HCT116 (cell line): ENCODE measurements around the gene SMG6. TPM values are rescaled to one million over a fixed set of nuclear protein-coding genes. Genes with fewer than 3 reads are reported as not detected.

Experiments used
- ATAC-seq: fragments of 200-7000 bp; cut with Tn5 transposase; 2 replicates; pipeline ENCODE4 v1.9.1; 2020; ENCODE audit warnings: mild to moderate bottlenecking, moderate library complexity
- BruUV-seq: library from RNA; stranded (reverse); fragments of 400-500 nt; replicated peaks from 2 replicates; lab custom pipeline; 2021; lab: Mats Ljungman, UMichigan
- CTCF ChIA-PET: fragments of 300-600 bp; sonication (Branson Sonifier 250); formaldehyde crosslinking; loops from one replicate; lab custom pipeline; 2021; ENCODE audit warnings: antibody characterized with exemption; lab: Charles Lee
- POLR2A ChIA-PET: fragments of 300-600, 350-600 bp; sonication (Branson Sonifier 250); formaldehyde crosslinking; loops from one replicate; lab custom pipeline; 2021; ENCODE audit warnings: antibody characterized with exemption; lab: Charles Lee
- RAD21 ChIA-PET, 2 experiments: fragments of 300-600 bp; sonication (Branson Sonifier 250); formaldehyde crosslinking; loops; one replicate each; lab custom pipeline; 2023; ENCODE audit warnings: low total read pairs in 2 of 2; ENCODE audit not compliant: uncharacterized antibody in 2 of 2, unreplicated experiment in 2 of 2, low non-redundant PET in 1 of 2; lab: Charles Lee
- DNase-seq: peaks from one replicate; pipeline ENCODE4 v3.0.0-alpha.2; 2010; ENCODE audit warnings: low read depth, low spot score
- H2AFZ ChIP-seq: fragments of 200-600 bp; shearing (Covaris generic), sonication (generic); 2 replicates; pipeline ENCODE4 v1.6.1; 2017; ENCODE audit warnings: low read depth, mixed run types, mixed read lengths, antibody characterized with exemption, low read length; ENCODE audit not compliant: poor library complexity, severe bottlenecking
- H3K27ac ChIP-seq: 2 replicates; pipeline ENCODE4 v1.5.1; 2012; ENCODE audit warnings: low read depth, low read length
- H3K27me3 ChIP-seq: fragments of 200-600 bp; sonication (generic); 2 replicates; pipeline ENCODE4 v1.6.1; 2016; ENCODE audit warnings: mixed run types, low read length, mixed read lengths; ENCODE audit not compliant: insufficient read depth
- H3K36me3 ChIP-seq, 2 experiments: fragments of 200-500 bp in 1 of 2; fragments of 200-600 bp in 1 of 2; sonication (Bioruptor generic) in 1 of 2; sonication (generic) in 1 of 2; 2 replicates each; pipeline versions ENCODE4 v1.5.1 to v1.6.1; 2014 to 2016; ENCODE audit warnings: low read length in 2 of 2, inconsistent platforms in 1 of 2, mixed read lengths in 1 of 2, mixed run types in 1 of 2; ENCODE audit not compliant: insufficient read depth in 2 of 2, control insufficient read depth in 1 of 2
- H3K4me1 ChIP-seq, 2 experiments: fragments of 200-600 bp in 1 of 2; sonication (generic) in 1 of 2; 2 replicates each; pipeline versions ENCODE4 v1.5.1 to v1.6.1; 2012 to 2017; ENCODE audit warnings: low read length in 2 of 2, inconsistent platforms in 1 of 2, mild to moderate bottlenecking in 1 of 2, mixed read lengths in 1 of 2, mixed run types in 1 of 2, moderate library complexity in 1 of 2; ENCODE audit not compliant: insufficient read depth in 2 of 2, control insufficient read depth in 1 of 2
- H3K4me2 ChIP-seq: fragments of 200-600 bp; sonication (generic); 2 replicates; pipeline ENCODE4 v1.6.1; 2017; ENCODE audit warnings: mixed run types, low read length, mixed read lengths
- H3K4me3 ChIP-seq, 2 experiments: fragments of 200-600 bp in 1 of 2; sonication (generic) in 1 of 2; replicated peaks in 1 of 2; 2 replicates each; pipeline ENCODE4 v1.5.1; 2011 to 2016; ENCODE audit warnings: low read length in 2 of 2, control low read depth in 1 of 2, low read depth in 1 of 2, mild to moderate bottlenecking in 1 of 2, mixed read lengths in 1 of 2, mixed run types in 1 of 2
- H3K79me2 ChIP-seq: fragments of 200-600 bp; sonication (generic); 2 replicates; pipeline ENCODE4 v1.6.1; 2017; ENCODE audit warnings: mild to moderate bottlenecking, mixed run types, low read length, moderate library complexity, mixed read lengths; ENCODE audit not compliant: insufficient read depth
- H3K9ac ChIP-seq: fragments of 200-600 bp; sonication (generic); 2 replicates; pipeline ENCODE4 v1.6.1; 2016; ENCODE audit warnings: low read length, mixed read lengths
- H3K9me2 ChIP-seq: fragments of 200-600 bp; sonication (generic), shearing (Covaris generic); 2 replicates; pipeline ENCODE4 v1.6.1; 2017; ENCODE audit warnings: mixed run types, mild to moderate bottlenecking, moderate library complexity; ENCODE audit not compliant: insufficient read depth
- H3K9me3 ChIP-seq, 2 experiments: fragments of 200-500 bp in 1 of 2; fragments of 200-600 bp in 1 of 2; sonication (Bioruptor generic) in 1 of 2; sonication (generic) in 1 of 2; 2 replicates each; pipeline ENCODE4 v1.6.1; 2014 to 2017; ENCODE audit warnings: low read length in 2 of 2, mixed read lengths in 2 of 2, inconsistent platforms in 1 of 2, low read depth in 1 of 2, mild to moderate bottlenecking in 1 of 2, mixed run types in 1 of 2, moderate library complexity in 1 of 2; ENCODE audit not compliant: control insufficient read depth in 1 of 2, insufficient read depth in 1 of 2
- H4K20me1 ChIP-seq: fragments of 200-600 bp; sonication (generic), shearing (Covaris generic); 2 replicates; pipeline ENCODE4 v1.6.1; 2017; ENCODE audit warnings: mixed run types, mild to moderate bottlenecking, moderate library complexity; ENCODE audit not compliant: insufficient read depth
- CEBPB ChIP-seq: IDR thresholded peaks from 2 replicates; pipeline ENCODE4 v1.6.1; 2012; ENCODE audit warnings: low read depth
- EGR1 ChIP-seq: IDR thresholded peaks from 2 replicates; pipeline ENCODE4 v1.6.1; 2012; ENCODE audit warnings: low read depth
- ELF1 ChIP-seq: IDR thresholded peaks from 2 replicates; pipeline ENCODE4 v1.6.1; 2012; ENCODE audit warnings: low read depth, borderline replicate concordance
- EZH2 ChIP-seq: fragments of 200-600 bp; sonication (generic); IDR thresholded peaks from 2 replicates; pipeline ENCODE4 v1.6.1; 2017; ENCODE audit warnings: antibody characterized with exemption, mixed run types
- EZH2phosphoT487 ChIP-seq: fragments of 200-600 bp; IDR thresholded peaks from 2 replicates; pipeline ENCODE4 v1.6.1; 2018; ENCODE audit warnings: antibody characterized with exemption, borderline replicate concordance
- POLR2A ChIP-seq: IDR thresholded peaks from 2 replicates; pipeline ENCODE4 v1.7.0; 2011; ENCODE audit warnings: borderline replicate concordance; ENCODE audit not compliant: insufficient read depth, insufficient read length; ENCODE audit errors: extremely low read depth
- POLR2AphosphoS5 ChIP-seq: IDR thresholded peaks from 2 replicates; pipeline ENCODE4 v1.6.1; 2011; ENCODE audit warnings: mild to moderate bottlenecking, low read depth, low read length, moderate library complexity
- SIN3A ChIP-seq: IDR thresholded peaks from 2 replicates; pipeline ENCODE4 v1.6.1; 2012; ENCODE audit warnings: low read depth
- SP1 ChIP-seq: IDR thresholded peaks from 2 replicates; pipeline ENCODE4 v1.6.1; 2012; ENCODE audit warnings: low read depth
- SRF ChIP-seq: IDR thresholded peaks from 2 replicates; pipeline ENCODE4 v1.6.1; 2012; ENCODE audit warnings: low read depth
- TCF7L2 ChIP-seq: IDR thresholded peaks from 2 replicates; pipeline ENCODE4 v1.7.0; 2011; ENCODE audit warnings: borderline replicate concordance, inconsistent platforms; ENCODE audit not compliant: insufficient read depth, insufficient read length; ENCODE audit errors: extremely low read depth
- YY1 ChIP-seq: IDR thresholded peaks from 2 replicates; pipeline ENCODE4 v1.6.1; 2011; ENCODE audit warnings: low read length, low read depth, moderate library complexity, mild to moderate bottlenecking; ENCODE audit not compliant: insufficient replicate concordance; ENCODE audit errors: extremely low read depth
- ZFX ChIP-seq: fragments of 450-650 bp; IDR thresholded peaks from 2 replicates; pipeline ENCODE4 v1.6.1; 2017
- intact Hi-C: fragments of 100-400 bp; cut with micrococcal nuclease; formaldehyde crosslinking; loops from 2 replicates; pipeline ENCODE4 v1.10.0; 2022
- total RNA-seq: library from RNA; stranded (reverse); gene quantifications from one replicate; pipeline ENCODE4 v1.2.1, GENCODE V29; 2021; ENCODE audit not compliant: unreplicated experiment
- TF ChIP-seq, protein P1 (sequence below): IDR thresholded peaks from 2 replicates; pipeline ENCODE4 v1.6.1; 2012
- TF ChIP-seq, protein P2 (sequence below): IDR thresholded peaks from 2 replicates; pipeline ENCODE4 v1.6.1; 2012; ENCODE audit warnings: low read depth
- TF ChIP-seq, protein P3 (sequence below): IDR thresholded peaks from 2 replicates; pipeline ENCODE4 v1.6.1; 2011; ENCODE audit warnings: mild to moderate bottlenecking, low read length, moderate library complexity; ENCODE audit not compliant: insufficient replicate concordance; ENCODE audit errors: extremely low read depth
- TF ChIP-seq, protein P4 (sequence below), 3 experiments: fragments of 200-600 bp in 1 of 3; sonication (generic) in 1 of 3; IDR thresholded peaks in 2 of 3; conservative IDR thresholded peaks in 1 of 3; 2 replicates each; pipeline ENCODE4 v1.5.1; 2012 to 2017; ENCODE audit warnings: low read depth in 2 of 3, low read length in 2 of 3, antibody characterized with exemption in 1 of 3, borderline replicate concordance in 1 of 3, control low read depth in 1 of 3, mild to moderate bottlenecking in 1 of 3, mixed read lengths in 1 of 3, mixed run types in 1 of 3, moderate library complexity in 1 of 3; ENCODE audit not compliant: insufficient read depth in 1 of 3

SMG6 gene
- total RNA-seq, 1 experiment from 2014 or later = 23.1 TPM

DNA sequence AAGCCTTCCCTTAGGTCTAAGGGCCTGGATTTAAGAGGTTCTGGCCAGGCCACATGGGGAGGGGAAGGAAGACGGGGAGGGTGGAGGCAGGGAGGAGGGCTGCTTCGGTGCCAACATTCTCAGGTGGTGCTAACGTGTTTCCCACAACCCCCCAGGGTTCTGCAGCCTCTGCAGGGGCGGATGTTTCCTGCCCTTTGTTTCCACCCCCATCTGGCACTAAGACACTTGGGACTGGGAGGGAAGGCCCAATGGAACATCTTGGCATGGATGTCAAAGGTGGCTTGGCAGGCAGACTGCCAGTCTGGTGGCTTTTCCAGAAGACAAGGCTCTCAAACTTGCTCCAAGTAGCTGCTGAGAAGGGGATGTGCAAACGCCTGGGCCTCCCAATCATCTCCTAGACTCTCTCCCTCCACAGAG is 236.0 kb downstream of the SMG6 start:
- Histone ChIP-seq H3K9ac (no peak overlapping the region), H3K9me2 (no peaks in the 10 kb centered on the region), H3K9me3 (no peaks in the 10 kb centered on the region), H3K27ac (no peak overlapping the region), H2AFZ (no peak overlapping the region), H3K36me3 (no peaks in the 10 kb centered on the region), H3K4me2 (no peak overlapping the region), H3K4me1 (peaks cover 0 to 19% of the 10 kb centered on the region in 2 experiments; a peak in 3 of 4 replicates), H3K79me2 (no peaks in the 10 kb centered on the region), H3K4me3 (no peak overlapping the region), H3K27me3 (no peaks in the 10 kb centered on the region), H4K20me1 (no peaks in the 10 kb centered on the region)
- no TSS peak for BruUV-seq
- ChIA-PET CTCF (interaction anchor here (1.3 kb wide), 1 partner anchor 9 kb away, joined by 3 read pairs; no protein-coding TSS in a partner anchor), POLR2A (no interaction called here), RAD21 (no interaction called here)
- no peak for ATAC-seq
- no peak for DNase-seq
- TF ChIP-seq CEBPB (no peak), ZFX (no peak), EZH2phosphoT487 (no peak), YY1 (no peak), POLR2A (no peak), EGR1 (no peak), EZH2 (no peak), SRF (no peak), POLR2AphosphoS5 (no peak), TCF7L2 (no peak), ELF1 (no peak), SIN3A (no peak), SP1 (no peak)
- TF ChIP-seq, protein P1, sequence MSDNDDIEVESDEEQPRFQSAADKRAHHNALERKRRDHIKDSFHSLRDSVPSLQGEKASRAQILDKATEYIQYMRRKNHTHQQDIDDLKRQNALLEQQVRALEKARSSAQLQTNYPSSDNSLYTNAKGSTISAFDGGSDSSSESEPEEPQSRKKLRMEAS = no peak
- TF ChIP-seq, protein P2, sequence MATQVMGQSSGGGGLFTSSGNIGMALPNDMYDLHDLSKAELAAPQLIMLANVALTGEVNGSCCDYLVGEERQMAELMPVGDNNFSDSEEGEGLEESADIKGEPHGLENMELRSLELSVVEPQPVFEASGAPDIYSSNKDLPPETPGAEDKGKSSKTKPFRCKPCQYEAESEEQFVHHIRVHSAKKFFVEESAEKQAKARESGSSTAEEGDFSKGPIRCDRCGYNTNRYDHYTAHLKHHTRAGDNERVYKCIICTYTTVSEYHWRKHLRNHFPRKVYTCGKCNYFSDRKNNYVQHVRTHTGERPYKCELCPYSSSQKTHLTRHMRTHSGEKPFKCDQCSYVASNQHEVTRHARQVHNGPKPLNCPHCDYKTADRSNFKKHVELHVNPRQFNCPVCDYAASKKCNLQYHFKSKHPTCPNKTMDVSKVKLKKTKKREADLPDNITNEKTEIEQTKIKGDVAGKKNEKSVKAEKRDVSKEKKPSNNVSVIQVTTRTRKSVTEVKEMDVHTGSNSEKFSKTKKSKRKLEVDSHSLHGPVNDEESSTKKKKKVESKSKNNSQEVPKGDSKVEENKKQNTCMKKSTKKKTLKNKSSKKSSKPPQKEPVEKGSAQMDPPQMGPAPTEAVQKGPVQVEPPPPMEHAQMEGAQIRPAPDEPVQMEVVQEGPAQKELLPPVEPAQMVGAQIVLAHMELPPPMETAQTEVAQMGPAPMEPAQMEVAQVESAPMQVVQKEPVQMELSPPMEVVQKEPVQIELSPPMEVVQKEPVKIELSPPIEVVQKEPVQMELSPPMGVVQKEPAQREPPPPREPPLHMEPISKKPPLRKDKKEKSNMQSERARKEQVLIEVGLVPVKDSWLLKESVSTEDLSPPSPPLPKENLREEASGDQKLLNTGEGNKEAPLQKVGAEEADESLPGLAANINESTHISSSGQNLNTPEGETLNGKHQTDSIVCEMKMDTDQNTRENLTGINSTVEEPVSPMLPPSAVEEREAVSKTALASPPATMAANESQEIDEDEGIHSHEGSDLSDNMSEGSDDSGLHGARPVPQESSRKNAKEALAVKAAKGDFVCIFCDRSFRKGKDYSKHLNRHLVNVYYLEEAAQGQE = no peak
- TF ChIP-seq, protein P3, sequence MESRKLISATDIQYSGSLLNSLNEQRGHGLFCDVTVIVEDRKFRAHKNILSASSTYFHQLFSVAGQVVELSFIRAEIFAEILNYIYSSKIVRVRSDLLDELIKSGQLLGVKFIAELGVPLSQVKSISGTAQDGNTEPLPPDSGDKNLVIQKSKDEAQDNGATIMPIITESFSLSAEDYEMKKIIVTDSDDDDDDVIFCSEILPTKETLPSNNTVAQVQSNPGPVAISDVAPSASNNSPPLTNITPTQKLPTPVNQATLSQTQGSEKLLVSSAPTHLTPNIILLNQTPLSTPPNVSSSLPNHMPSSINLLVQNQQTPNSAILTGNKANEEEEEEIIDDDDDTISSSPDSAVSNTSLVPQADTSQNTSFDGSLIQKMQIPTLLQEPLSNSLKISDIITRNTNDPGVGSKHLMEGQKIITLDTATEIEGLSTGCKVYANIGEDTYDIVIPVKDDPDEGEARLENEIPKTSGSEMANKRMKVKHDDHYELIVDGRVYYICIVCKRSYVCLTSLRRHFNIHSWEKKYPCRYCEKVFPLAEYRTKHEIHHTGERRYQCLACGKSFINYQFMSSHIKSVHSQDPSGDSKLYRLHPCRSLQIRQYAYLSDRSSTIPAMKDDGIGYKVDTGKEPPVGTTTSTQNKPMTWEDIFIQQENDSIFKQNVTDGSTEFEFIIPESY = no peak
- TF ChIP-seq, protein P4, sequence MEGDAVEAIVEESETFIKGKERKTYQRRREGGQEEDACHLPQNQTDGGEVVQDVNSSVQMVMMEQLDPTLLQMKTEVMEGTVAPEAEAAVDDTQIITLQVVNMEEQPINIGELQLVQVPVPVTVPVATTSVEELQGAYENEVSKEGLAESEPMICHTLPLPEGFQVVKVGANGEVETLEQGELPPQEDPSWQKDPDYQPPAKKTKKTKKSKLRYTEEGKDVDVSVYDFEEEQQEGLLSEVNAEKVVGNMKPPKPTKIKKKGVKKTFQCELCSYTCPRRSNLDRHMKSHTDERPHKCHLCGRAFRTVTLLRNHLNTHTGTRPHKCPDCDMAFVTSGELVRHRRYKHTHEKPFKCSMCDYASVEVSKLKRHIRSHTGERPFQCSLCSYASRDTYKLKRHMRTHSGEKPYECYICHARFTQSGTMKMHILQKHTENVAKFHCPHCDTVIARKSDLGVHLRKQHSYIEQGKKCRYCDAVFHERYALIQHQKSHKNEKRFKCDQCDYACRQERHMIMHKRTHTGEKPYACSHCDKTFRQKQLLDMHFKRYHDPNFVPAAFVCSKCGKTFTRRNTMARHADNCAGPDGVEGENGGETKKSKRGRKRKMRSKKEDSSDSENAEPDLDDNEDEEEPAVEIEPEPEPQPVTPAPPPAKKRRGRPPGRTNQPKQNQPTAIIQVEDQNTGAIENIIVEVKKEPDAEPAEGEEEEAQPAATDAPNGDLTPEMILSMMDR (IDR thresholded peaks at IDR 0.05 in 2 of 3, conservative IDR thresholded peaks at IDR 0.05 in 1 of 3; ENCODE audit: borderline replicate concordance in 1 of 3, insufficient read depth in 1 of 3, low read depth in 2 of 3, low read length in 2 of 3) = no peak
- intact Hi-C loops = no loop called here
